ENCODE data around the gene TLCD2. TPM values are rescaled to one million over a fixed set of nuclear protein-coding genes. Genes with fewer than 3 reads are reported as not detected.
"Not testable (repeated sequence)": the region's sequence is repeated elsewhere in the genome, so short reads cannot be mapped to it uniquely, and the experiment has no call there.

The TLCD2 gene
- total RNA-seq, 2 donors from 2014 or later: 2.3 TPM

- H3K27ac ChIP-seq: peak overlapping the region; percentile 55 to 57
- no peak for DNase-seq (ENCODE audit: low spot score)
- no peaks in the 10 kb centered on the region for H3K4me1 ChIP-seq (replicated peaks)
These were observed 32.9 kb upstream of the TLCD2 start for GRCh38 chr17:1743088-1743439.

GRCh38 chr17:1742371-1743087 lies 32.4 kb upstream of the TLCD2 start, which contains the start of gene SERPINF2:
Gene SERPINF2, plus strand, starts transcription at chr17:1742871. Its CDS starts 2,125 bp downstream, at chr17:1744996.
- Histone ChIP-seq H3K27ac (peak within 1 kb of the TSS; percentile 55 to 57), H3K4me1 (replicated peaks) (no peaks in the 10 kb centered on the region), H3K27me3 (replicated peaks; ENCODE audit: insufficient read depth) (no peaks in the 10 kb centered on the region), H3K36me3 (no peaks in the 10 kb centered on the region), H3K4me3 (no peak within 1 kb of the TSS), H3K9me3 (no peaks in the 10 kb centered on the region)
- no peak for DNase-seq (ENCODE audit: low spot score)
- intact Hi-C loops (cut with DNase I): no loop called here
- 42% methylated on average over 10 of the region's 10 CpGs for WGBS
- TF ChIP-seq POLR2AphosphoS5 (IDR thresholded peaks at IDR 0.05): peak; percentile 14
- TF ChIP-seq CTCF (IDR thresholded peaks at IDR 0.05): no peak
- no peak for TF ChIP-seq POLR2A (IDR thresholded peaks at IDR 0.05)

More at GRCh38 chr17:1743088-1743439, 32.9 kb upstream of the TLCD2 start:
- Histone ChIP-seq H3K9me3 (no peaks in the 10 kb centered on the region), H3K27me3 (replicated peaks; ENCODE audit: insufficient read depth) (no peaks in the 10 kb centered on the region), H3K4me3 (no peak overlapping the region), H3K36me3 (no peaks in the 10 kb centered on the region)
- intact Hi-C loops (cut with DNase I): no loop called here
- TF ChIP-seq POLR2A (IDR thresholded peaks at IDR 0.05): no peak
- TF ChIP-seq CTCF (IDR thresholded peaks at IDR 0.05): no peak
- TF ChIP-seq POLR2AphosphoS5 (IDR thresholded peaks at IDR 0.05): no peak
- WGBS: 65% methylated on average over 2 of the region's 2 CpGs

DNA sequence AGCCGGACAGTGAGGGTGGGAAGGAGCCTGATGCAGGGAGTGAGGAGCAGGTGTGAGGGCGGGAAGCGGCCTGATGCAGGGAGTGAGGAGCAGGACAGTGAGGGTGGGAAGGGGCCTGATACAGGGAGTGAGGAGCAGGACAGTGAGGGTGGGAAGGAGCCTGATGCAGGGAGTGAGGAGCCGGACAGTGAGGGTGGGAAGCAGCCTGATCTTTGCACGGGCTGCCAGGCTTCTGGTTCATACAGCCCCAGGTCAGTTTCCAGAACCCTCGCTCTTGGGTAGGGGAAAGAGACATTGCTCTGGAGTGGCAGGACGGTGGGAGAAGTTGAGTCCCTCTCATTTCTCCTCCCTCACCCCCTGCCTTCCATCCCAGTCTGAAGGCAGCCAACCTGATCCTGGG lies 31.7 kb upstream of the TLCD2 start:
- H3K36me3 ChIP-seq; H3K27me3 ChIP-seq (replicated peaks; ENCODE audit: insufficient read depth); H3K4me3 ChIP-seq; intact Hi-C loops (cut with DNase I); H3K4me1 ChIP-seq (replicated peaks); H3K9me3 ChIP-seq; DNase-seq (ENCODE audit: low spot score): not testable (repeated sequence)
- 92% methylated on average over 7 of the region's 7 CpGs for WGBS
- H3K27ac ChIP-seq: peak overlapping the region; percentile 55 to 57

DNA sequence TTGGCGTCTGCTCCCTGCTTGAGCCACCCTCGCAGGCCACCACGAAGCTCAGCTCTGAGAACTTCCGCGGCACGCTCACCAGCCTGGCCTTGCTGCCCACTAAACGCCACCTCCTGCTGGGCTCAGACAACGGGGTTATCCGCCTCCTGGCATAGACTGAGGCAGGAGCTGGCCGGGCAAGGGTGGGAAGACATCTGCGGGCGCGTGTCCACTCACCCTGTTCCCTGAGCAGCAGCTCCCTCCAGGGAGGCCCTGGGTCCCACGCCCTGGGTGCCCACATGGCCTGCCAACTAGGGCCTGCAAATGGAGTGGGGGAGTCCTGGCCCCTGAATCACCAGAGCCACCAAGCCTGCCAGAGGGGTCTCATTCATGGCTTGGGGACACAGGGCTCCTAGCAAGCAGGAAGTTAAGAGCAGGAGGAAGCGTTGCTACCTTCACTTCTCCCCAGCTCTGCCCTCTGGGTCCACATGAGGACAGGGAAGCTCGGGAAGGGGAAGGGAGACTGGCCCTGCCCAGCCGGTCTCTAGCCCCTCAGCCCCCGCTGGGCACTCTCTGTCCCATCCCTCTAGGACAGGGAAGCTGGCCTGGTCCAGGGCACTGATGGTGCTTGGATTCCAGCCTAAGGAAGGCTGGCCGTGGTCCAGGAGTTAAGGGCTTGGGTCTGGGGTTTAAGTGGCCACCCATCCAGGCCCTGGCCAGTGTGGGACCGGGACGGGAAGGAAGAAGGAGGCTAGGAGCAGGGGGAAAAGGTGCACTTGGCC lies 27.5 kb upstream of the TLCD2 start:
- H3K4me1 ChIP-seq (replicated peaks): no peaks in the 10 kb centered on the region
- H3K27ac ChIP-seq: no peak overlapping the region
- no peak overlapping the region for H3K4me3 ChIP-seq
- no peak for DNase-seq (ENCODE audit: low spot score)
- TF ChIP-seq CTCF (IDR thresholded peaks at IDR 0.05): no peak
- TF ChIP-seq POLR2A (IDR thresholded peaks at IDR 0.05): no peak
- TF ChIP-seq POLR2AphosphoS5 (IDR thresholded peaks at IDR 0.05): no peak
- H3K9me3 ChIP-seq: no peaks in the 10 kb centered on the region
- 89% methylated on average over 21 of the region's 21 CpGs for WGBS
- intact Hi-C loops (cut with DNase I): no loop called here
- H3K27me3 ChIP-seq (replicated peaks; ENCODE audit: insufficient read depth): no peaks in the 10 kb centered on the region
- H3K36me3 ChIP-seq: peaks cover 0 to 14% of the 10 kb centered on the region in 2 donors

- H3K9me3 ChIP-seq: no peaks in the 10 kb centered on the region
- no peaks in the 10 kb centered on the region for H3K4me1 ChIP-seq (replicated peaks)
- H3K36me3 ChIP-seq: peaks cover 0 to 17% of the 10 kb centered on the region in 2 donors
- no peak overlapping the region for H3K27ac ChIP-seq
- no peak for DNase-seq (ENCODE audit: low spot score)
- no peak for TF ChIP-seq POLR2A (IDR thresholded peaks at IDR 0.05)
- TF ChIP-seq CTCF (IDR thresholded peaks at IDR 0.05): no peak
- no peak for TF ChIP-seq POLR2AphosphoS5 (IDR thresholded peaks at IDR 0.05)
- WGBS: 61% methylated on average over 25 of the region's 25 CpGs
- H3K27me3 ChIP-seq (replicated peaks; ENCODE audit: insufficient read depth): no peaks in the 10 kb centered on the region
- H3K4me3 ChIP-seq: no peak overlapping the region
- intact Hi-C loops (cut with DNase I): no loop called here
These were observed 26.4 kb upstream of the TLCD2 start for GRCh38 chr17:1736348-1737281.

Data from prostate gland (tissue), 2 donors.